Hepatic stellate cell (primary cell): Measurements from ENCODE around the gene USP24.
"Not testable (repeated sequence)": the region's sequence is repeated elsewhere in the genome, so short reads cannot be mapped to it uniquely, and the experiment has no call there.

Experiments used
- DNase-seq: peaks from one replicate; pipeline ENCODE4 v3.0.0; 2011; ENCODE audit warnings: low spot score

The USP24 gene

DNA sequence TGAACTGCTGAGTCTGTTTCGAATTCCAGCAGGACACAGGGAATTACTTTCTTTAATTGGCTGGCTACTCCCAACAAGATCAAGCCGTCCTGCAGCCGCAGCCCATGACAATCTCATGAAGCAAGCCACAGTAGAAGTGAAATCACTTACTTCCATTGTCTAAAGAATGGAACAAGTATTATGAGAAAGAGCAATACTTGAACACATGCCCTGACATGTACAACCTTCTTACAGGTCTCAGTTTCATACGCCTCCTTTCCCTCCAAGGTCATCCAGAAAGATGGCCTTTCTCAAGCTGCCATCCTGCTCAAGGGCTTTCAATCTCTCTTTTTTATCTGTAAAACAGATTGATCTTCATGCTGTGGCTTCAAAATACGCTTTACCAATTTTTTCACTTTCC lies 90.7 kb downstream of the USP24 start:
- DNase-seq = no peak

DNA sequence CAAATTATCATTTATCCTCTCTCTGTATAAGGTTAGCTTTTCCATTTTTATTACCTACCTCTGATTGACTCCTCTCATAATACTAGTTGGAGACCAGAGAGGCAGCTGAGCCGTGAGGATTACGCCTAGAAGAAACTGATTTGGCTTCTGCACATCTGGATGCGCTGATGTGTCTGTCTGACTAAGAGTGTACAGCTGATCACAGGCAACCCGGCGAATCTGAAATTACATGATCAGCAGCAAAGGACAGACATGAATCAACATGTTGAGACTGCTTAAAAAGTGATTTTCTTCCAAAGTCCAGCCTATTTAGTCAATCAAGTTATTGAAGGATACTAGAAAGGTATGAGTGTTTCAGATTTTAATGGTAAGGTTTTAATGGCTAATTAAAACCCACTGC lies 94.6 kb downstream of the USP24 start:
- DNase-seq = no peak

DNA sequence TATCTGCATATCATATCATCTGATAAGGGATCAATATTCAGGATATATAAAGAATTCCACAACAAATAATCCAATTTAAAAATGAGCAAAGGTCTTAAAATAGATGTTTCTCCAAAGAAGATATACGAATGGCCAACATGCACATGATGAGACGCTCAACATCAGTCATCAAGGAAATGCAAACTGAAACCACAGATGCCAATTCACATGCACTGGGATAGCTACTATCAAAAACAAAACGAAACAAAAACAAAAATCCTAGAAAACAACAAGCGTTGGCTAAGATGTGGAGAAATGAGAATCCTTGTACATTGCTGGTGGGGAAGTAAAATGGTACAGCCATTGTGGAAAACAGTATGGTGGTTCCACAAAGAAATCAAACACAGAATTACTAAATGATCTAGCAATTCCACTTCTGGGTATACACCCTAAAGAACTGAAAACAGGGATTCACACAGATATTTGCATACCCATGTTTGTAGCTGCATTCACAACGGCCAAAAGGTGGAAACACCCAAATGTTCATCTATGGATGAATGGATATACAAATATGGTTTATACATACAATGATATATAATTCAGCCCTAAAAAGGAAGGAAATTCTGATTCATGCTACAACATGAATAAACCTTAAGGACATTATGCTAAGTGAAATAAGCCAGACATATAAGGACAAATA lies 96.4 kb downstream of the USP24 start:
- no peak for DNase-seq

DNA sequence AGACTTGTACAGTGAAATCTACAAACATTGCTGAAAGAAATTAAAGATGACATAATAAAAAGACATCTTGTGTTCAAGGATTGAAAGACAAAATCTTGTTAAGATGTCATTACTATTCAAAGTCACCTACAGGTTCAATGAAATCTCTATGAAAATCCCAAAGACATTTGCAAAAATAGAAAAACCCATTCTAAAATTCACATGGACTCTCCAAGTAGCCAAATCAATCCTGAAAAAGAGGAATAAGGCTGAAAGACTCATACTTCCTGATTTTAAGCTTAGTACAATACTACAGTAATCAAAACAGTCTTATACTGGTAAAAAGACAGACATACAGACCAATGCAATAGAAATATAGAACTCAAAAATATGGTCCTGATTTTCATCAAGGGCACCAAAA lies 97.2 kb downstream of the USP24 start:
- DNase-seq = no peak

DNA sequence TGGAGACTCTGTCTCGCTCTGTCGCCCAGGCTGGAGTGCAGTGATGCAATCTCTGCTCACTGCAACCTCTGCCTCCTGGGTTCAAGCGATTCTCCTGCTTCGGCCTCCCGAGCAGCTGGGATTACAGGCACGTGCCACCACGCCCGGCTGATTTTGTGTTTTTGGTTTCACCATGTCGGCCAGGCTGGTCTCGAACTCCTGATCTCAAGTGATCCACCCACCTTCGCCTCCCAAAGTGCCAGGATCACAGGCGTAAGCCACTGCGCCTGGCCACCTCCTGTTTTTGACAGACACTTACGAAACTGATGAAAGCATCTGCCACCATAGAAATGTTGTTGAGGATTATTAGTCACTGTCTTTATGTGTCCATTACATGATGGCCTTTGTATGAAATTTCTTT lies 106.2 kb downstream of the USP24 start:
- DNase-seq = not testable (repeated sequence)

DNA sequence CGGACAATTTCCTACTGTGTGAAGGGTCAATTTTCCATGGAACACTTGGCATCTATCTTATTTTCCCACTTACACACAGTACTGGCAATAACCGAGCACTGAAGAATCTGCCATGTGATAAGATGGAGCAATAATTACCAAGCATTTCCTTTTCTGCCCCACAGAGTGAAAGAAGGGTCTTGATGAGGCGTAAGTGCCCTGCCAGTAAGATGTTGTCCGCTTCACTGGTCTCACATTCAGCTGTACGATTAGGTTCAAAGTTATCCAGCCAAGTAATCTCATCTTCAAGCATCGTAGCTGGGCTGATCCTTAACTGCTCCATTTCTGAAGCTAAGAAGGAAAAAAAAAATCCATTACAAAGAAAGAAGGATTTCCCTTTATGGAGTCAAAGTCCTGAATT lies 108.1 kb downstream of the USP24 start:
- DNase-seq = no peak

DNA sequence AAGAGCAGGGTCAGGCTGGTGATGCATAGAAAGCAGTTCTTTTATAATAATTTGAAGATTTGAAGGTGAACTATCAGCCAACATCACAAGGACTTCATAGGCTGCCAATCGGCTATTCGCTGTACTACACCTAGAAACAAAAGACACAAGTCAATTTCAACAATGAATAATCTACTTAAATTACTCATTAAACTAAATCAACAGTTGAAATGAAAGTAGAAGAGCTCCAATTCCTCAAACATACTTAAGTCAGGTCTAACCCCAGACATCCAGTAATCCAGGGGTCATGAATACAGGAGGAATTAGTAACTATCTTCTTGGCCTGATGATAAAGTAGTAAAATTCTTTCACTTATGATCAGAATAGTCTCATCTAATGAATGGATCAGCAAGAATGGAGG lies 111.3 kb downstream of the USP24 start:
- no peak for DNase-seq

DNA sequence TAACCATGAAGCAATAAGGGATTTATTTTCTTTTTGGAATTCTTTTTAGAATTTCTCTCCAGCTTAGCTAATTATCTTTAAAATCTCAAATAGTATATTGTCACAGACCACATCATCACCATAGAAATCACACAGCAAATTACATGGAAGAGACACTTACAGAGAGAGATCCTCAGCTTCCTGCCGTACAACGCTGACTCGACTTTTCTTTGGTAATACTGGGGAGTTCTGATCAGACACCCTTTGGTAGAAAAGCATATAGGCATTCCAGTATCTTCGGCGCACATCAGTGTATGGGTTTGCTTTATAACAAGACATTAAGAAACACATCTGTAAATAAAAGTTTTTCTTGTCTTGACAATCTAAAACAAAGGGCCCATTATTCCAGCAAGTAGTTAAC lies 120.1 kb downstream of the USP24 start:
- no peak for DNase-seq

DNA sequence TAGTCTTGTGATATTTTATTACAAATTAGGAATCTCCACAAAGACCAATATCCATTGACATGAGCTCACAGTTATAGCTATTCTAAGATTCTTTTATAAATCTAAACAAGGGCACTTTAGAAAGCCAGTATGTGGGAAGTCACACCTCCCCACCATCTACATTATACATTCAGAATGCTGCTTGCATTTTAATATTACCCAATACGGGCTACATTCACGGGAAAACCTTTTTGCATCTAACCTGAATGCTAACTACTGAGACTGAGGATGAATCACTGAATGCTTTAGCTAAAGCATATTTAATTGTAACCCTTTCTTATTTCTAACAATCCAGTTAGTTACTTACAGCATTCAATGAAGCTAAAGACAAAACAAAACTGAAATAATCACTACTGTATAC lies 122.7 kb downstream of the USP24 start:
- DNase-seq = no peak

DNA sequence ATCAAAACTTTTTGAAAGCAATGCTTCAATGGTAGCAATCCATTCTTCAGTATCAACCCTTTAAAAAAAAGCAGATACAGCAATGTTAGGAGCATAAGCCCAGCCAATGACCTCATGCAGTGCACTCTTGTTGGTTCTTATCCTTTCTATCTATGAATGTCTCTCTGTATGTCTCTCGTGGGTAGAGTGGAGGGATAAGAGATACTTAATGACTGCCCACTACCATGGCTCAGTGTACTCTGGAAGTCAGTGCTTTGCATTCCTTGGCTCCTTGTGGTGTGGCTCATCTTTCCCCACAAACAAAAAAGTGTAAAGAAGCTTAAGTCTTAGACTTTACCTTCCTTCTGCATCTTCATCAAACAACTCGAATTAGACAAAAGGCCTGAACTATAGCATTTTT lies 125.5 kb downstream of the USP24 start:
- no peak for DNase-seq

DNA sequence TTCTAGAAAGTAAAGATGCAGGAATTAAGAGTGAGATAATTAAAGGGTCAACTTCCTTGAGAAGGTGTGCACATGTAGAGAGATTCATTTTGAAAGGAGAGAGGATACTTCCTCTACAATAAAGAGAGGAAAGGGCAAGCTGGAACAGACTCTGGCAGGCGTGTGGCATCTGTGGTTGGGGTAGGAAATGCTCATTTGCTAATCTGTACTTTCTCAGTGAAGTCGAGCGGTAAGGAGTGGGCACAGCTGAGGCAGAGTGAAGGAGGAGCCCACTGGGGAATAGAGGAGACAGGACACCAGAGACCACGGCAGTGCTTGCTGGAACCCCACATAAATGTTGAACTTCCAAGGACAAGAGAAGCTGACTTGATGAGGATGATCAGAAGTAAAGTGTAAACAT lies 126.8 kb downstream of the USP24 start:
- no peak for DNase-seq

DNA sequence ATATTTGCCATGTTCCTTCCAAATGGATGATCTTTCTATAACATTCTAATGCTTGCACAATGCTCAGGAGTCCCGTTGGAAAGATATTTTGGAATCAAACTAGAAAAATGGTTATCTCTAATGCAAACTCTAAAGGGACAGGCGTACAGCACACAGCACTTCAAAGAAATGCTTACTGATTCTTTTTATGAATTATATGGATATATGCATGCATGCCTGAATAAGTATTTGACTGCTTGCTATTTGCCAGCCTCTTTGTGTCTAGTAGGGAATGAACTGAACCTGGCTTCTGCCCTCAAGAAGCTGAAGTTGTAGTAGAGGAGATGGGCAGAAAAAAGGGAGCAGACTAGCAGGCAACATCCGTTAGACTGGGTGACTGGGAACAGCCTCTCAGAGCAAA lies 127.7 kb downstream of the USP24 start:
- no peak for DNase-seq

DNA sequence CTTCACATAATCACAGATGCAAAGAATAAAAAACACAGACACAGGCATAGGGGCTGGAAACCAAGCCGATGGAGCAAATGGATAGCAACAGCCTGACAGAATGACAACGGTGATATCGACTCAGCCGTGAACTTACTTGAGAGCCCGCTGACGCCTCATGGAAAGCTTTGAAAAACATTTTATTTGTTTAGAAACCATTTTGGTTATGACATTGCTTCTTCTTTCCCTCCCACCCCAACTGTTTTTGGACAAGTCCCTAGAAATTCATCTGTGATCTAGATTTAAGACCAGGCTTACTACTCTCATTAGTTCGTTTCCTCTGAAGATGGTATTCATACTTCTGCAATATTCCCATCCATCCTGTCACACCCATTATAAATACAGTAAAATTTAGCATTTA lies 130.9 kb downstream of the USP24 start:
- DNase-seq = no peak

DNA sequence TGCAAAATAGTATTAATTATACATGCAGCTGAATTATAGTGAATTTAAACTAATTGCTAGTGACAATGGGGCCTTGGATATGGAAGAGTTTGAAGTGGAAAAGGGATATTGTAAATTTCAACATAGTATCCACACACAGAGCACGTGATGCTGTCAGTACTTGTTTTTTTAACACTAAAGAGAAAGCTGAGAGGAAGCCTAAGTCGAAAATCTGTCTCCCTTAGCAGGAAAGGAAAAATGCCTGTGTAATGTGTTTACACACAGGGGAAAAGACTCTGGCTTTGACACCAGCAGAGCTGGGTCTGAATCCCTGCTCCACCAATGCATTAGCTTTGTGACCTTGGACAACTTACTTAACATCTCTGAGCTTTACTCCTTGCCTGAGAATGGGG lies 133.3 kb downstream of the USP24 start:
- DNase-seq = no peak

DNA sequence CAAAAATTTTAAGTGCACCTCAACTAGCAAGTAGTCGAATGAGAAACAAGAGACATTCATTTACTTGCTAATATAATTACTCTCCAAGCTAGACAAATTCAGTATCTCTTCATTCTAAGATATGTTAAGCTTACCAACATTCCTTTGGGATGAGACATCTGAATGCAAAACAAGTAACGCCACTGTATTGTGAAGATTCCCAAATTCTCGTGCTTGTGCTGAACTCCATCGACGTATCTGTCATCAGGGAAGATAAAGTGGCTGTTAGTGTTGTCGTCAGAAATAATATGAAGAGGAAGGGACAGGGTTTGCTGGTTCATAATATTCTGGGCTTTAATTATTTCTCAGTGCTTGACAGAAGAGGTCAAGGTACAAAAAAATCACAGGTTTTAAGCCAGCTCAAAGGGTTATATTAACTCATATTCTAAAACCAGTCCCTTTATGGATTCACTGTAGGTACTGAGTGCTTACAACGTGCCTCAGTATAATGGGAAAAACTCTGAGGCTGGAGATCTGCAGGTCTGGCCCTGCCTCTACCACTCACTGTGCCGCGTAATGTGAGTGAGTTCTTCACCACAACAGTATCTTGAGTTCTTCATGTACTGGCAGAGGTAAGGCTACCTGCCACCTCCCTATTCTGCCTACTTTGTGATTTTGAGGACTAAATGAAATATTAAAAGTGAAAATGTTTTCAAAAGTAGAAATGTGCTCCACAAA lies 133.8 kb downstream of the USP24 start:
- DNase-seq = peak; percentile 35

DNA sequence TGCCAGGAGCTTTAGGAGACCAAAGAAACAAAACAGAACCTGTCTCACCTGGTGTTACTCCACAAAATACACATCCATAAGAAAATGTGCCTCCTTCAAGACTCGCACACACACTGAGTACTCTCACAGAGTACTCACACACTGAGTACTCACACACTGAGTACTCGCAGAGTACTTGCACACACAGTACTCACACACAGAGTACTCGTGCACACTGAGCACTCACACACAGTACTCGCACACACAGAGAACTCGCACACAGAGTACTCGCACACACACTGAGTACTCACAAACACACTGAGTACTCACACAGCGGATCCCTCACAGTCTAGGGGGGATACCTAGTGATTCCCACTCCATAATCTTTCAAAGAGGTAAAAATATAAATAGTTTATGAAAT lies 135.5 kb downstream of the USP24 start:
- DNase-seq = no peak

DNA sequence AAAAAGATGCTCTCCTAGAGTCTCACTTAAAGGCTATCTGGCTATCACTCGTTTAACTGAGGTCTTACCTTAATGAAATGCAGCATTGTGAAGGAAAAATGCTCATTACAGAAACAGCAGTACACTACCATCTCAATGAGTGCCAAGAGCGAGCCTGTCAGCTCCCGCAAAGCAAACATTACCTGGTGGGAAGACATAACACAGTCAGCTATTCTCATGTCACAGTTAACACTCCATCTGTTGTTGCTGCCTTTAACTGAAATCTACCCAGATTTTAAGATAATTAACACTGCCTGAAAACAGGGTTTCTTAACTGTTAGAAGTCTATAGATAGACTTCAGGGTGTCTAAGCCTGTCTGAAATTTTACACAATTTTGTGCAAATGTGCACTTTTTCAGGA lies 136.7 kb downstream of the USP24 start:
- no peak for DNase-seq

DNA sequence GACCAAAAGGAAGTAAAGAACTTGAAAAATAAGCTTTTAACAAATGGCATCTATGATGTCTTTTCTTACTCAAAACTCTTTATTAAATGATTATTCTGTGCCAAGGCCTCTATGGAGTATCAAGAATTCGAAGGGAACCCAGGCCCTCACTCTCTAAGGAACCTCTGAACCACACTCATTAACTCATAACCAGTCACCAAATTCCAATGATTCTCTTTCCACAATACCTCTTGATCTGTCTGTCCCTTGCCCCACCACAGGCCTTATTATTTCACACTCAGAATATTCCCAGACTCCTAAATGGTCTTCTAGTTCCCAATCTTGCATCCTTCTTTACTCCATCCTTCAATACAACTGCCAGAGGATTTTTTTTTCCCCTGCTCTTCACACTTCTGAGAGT lies 138.8 kb downstream of the USP24 start:
- DNase-seq = no peak

DNA sequence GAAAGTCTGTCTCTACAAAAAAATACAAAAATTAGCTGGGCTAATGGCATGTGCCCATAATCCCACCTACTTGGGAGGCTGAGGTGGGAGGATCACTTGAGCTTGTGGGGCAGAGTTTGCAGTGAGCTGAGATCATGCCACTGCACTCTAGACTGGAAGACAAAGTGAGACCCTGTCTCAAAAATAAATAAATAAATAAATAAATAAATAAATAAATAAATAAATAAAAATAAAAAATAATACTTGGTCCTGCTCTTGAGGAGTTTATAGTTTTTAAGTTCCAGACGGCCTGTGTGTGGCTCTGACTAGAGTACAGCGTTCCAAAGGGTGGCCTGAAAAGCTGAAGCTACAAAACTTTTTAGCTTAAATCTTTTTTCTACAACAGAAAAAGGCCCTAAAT lies 140.7 kb downstream of the USP24 start:
- DNase-seq = no peak

DNA sequence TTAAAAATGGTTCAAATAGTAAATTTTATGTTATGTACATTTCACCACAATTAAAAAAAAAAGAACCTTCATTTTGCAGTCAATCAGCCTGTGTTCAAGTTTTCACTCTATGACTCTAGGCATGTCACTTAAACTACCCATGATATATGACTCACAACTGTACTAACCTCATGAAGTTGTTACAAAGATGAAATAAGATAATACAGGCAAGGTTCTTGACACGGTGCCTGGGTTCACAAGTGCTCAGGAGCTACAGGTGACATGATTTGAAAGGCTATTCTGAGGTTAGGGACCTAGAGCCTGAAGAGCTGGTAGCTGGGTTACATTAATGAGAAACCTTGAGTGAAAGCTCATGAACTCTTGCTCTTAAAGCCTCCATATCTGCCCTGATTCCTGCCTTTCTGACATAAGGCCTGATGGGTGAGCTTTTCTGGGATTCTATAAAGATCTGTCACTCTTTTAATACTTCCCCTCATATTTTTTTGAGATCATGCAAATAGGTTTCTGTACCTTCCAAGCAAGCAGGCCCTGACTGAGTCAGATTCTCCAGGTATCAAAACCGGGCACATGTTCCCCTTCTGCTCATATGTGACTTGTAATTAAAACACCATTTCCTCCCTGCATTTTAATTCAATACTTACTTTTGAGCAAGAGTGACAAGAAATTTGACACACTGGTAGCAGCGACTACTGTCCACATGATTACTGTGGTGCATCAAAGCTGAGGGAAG lies 141.8 kb downstream of the USP24 start:
- no peak for DNase-seq

DNA sequence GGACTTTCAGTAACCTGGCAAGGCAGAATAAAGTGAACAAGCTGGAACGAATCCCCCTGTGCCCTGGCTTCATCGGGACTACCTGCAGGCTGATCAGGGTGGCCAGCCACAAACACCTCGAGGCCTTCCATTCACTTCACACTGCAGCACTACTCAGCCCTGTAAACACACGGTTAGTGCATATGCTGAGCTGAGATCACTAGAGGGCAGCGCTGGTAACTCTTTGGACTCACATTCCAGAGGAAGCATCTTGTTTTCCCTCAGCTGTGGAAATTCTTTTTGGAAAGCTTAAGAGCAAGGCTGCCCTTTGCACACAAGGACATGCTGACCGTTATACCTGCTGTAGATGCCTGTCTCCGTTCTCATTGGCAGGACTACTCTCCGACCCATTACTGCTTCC lies 143.7 kb downstream of the USP24 start:
- DNase-seq = peak; percentile 71

DNA sequence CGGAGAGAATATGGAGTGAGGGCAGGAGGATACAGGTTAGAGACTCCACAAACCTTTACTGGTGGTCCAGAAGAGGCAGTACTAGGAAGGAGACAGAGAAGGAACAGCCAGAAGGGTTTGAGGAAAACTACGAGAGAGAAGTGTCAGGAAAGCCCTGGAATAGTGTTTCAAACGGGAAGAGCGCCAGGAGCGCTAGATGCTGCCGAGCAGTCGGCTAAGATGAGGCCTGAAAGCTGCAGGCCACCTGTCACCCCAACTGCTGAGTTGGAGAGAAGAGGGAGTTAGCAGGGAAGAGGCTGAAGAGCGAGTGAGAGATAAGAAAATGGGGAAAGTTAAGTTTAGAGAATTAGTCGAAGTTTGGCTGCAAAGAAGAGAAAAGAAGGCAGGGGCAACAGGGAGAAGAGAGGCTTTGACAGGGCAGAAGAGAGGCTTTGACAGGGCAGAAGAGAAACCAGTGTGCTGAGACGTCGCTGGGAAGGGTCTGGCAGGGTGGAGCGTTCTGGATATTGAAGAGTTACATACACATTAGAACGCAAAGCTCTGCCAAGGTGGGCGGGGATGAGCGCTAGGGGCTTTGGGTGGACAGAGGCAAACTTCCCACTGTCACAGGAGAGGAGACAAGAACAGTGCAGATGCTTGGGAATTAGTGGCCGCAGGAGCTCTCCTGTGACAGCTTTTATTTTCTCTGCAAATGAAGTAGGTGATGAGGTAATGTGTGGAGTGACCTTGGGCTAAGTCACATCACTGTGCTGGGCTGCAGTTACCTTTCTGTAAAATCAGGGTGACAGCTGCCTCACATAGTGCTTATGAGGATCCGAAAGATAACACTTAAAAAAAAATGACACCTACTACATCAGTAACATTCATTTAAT lies 144.6 kb downstream of the USP24 start:
- DNase-seq = no peak
